GM23338 (cell line): ENCODE results near the gene CLEC7A. TPM values are rescaled to one million over a fixed set of nuclear protein-coding genes. Genes with fewer than 3 reads are reported as not detected.

Experiments used
- ATAC-seq: fragments of 200-7000 bp; cut with Tn5 transposase; 3 replicates; pipeline ENCODE4 v1.9.1; 2020
- DNase-seq: peaks from one replicate; pipeline ENCODE4 v3.0.0-alpha.2; 2015; ENCODE audit warnings: low spot score
- H2AFZ ChIP-seq: fragments of 200-600 bp; sonication (generic); 2 replicates; pipeline ENCODE4 v1.8.0; 2016; ENCODE audit warnings: antibody characterized with exemption, mild to moderate bottlenecking, moderate library complexity
- H3F3A ChIP-seq: fragments of 200-600 bp; sonication (generic); replicated peaks from 2 replicates; pipeline ENCODE4 v1.8.0; 2017; ENCODE audit warnings: antibody characterized with exemption, mixed run types, low read depth
- H3K27ac ChIP-seq: fragments of 200-600 bp; sonication (generic); 2 replicates; pipeline ENCODE4 v1.6.1; 2016; ENCODE audit warnings: low read depth
- H3K27me3 ChIP-seq: fragments of 200-600 bp; sonication (generic); 2 replicates; pipeline ENCODE4 v1.8.0; 2016; ENCODE audit warnings: mild to moderate bottlenecking, mixed run types, moderate library complexity; ENCODE audit not compliant: insufficient read depth
- H3K36me3 ChIP-seq: fragments of 200-600 bp; sonication (generic); 2 replicates; pipeline ENCODE4 v1.8.0; 2016; ENCODE audit warnings: mild to moderate bottlenecking; ENCODE audit not compliant: insufficient read depth
- H3K4me1 ChIP-seq: fragments of 200-600 bp; sonication (generic); 2 replicates; pipeline ENCODE4 v1.8.0; 2016; ENCODE audit warnings: mild to moderate bottlenecking, moderate library complexity; ENCODE audit not compliant: insufficient read depth
- H3K4me2 ChIP-seq: fragments of 200-600 bp; sonication (generic); 2 replicates; pipeline ENCODE4 v1.7.1; 2017; ENCODE audit warnings: mixed run types
- H3K4me3 ChIP-seq: fragments of 200-600 bp; sonication (generic); 2 replicates; pipeline ENCODE4 v1.6.1; 2016; ENCODE audit warnings: mixed run types
- H3K79me2 ChIP-seq: fragments of 200-600 bp; sonication (generic); replicated peaks from 2 replicates; pipeline ENCODE4 v1.8.0; 2017; ENCODE audit warnings: mild to moderate bottlenecking; ENCODE audit not compliant: insufficient read depth
- H3K9me2 ChIP-seq: fragments of 200-600 bp; sonication (generic); 2 replicates; pipeline ENCODE4 v1.8.0; 2017; ENCODE audit not compliant: insufficient read depth
- H4K20me1 ChIP-seq: fragments of 200-600 bp; sonication (generic); replicated peaks from 2 replicates; pipeline ENCODE4 v1.8.0; 2017; ENCODE audit warnings: mild to moderate bottlenecking; ENCODE audit not compliant: insufficient read depth
- H3K27ac Mint-ChIP-seq: 2 replicates; pipeline ENCODE4 v1.8.0; 2020; ENCODE audit warnings: inconsistent platforms, mild to moderate bottlenecking, moderate library complexity, mixed read lengths
- H3K27me3 Mint-ChIP-seq: 3 replicates; pipeline ENCODE4 v1.8.0; 2022; ENCODE audit warnings: low read depth, mild to moderate bottlenecking, moderate library complexity, mixed read lengths, inconsistent platforms; ENCODE audit not compliant: insufficient read depth, poor library complexity
- H3K36me3 Mint-ChIP-seq: 3 replicates; pipeline ENCODE4 v1.8.0; 2021; ENCODE audit warnings: low read depth, mild to moderate bottlenecking, inconsistent platforms, moderate library complexity, mixed read lengths
- H3K4me1 Mint-ChIP-seq: 3 replicates; pipeline ENCODE4 v1.8.0; 2020; ENCODE audit warnings: mild to moderate bottlenecking, inconsistent platforms, mixed read lengths
- H3K4me3 Mint-ChIP-seq: 3 replicates; pipeline ENCODE4 v1.8.0; 2021; ENCODE audit warnings: moderate library complexity, mild to moderate bottlenecking, inconsistent platforms, mixed read lengths
- H3K9me3 Mint-ChIP-seq: 3 replicates; pipeline ENCODE4 v1.8.0; 2020; ENCODE audit warnings: moderate library complexity, mild to moderate bottlenecking, inconsistent platforms, mixed read lengths
- CREB1 ChIP-seq: fragments of 250-450 bp; sonication (Bioruptor Pico); IDR thresholded peaks from 2 replicates; pipeline ENCODE4 v1.5.0; 2020; ENCODE audit warnings: low read depth, mild to moderate bottlenecking, moderate library complexity
- CTCF ChIP-seq, 2 experiments: fragments of 200-600 bp in 1 of 2; sonication (generic) in 1 of 2; conservative IDR thresholded peaks; 2 replicates each; pipeline versions ENCODE4 v1.5.1 to v1.6.1; 2016 to 2017; ENCODE audit warnings: antibody characterized with exemption in 2 of 2, low read depth in 2 of 2, mild to moderate bottlenecking in 2 of 2, moderate library complexity in 1 of 2
- ETS1 ChIP-seq: IDR thresholded peaks from 2 replicates; pipeline ENCODE4 v1.6.1; 2016; ENCODE audit warnings: antibody characterized with exemption
- EZH2 ChIP-seq: fragments of 200-600 bp; sonication (generic); IDR thresholded peaks from one replicate; pipeline ENCODE4 v1.8.0; 2017; ENCODE audit warnings: antibody characterized with exemption, mild to moderate bottlenecking, low read depth; ENCODE audit not compliant: unreplicated experiment
- EZH2phosphoT487 ChIP-seq: fragments of 200-600 bp; sonication (generic); IDR thresholded peaks from one replicate; pipeline ENCODE4 v1.8.1; 2018; ENCODE audit warnings: antibody characterized with exemption; ENCODE audit not compliant: unreplicated experiment
- NANOG ChIP-seq: IDR thresholded peaks from 2 replicates; pipeline ENCODE4 v1.6.1; 2016; ENCODE audit warnings: antibody characterized with exemption, borderline replicate concordance
- POLR2AphosphoS5 ChIP-seq: IDR thresholded peaks from 2 replicates; pipeline ENCODE4 v1.6.1; 2016; ENCODE audit warnings: antibody characterized with exemption, low read depth
- REST ChIP-seq: IDR thresholded peaks from one replicate; pipeline ENCODE4 v1.6.1; 2018; ENCODE audit warnings: antibody characterized with exemption; ENCODE audit not compliant: unreplicated experiment
- ZNF331 ChIP-seq: fragments of 250-450 bp; sonication (Bioruptor Pico); IDR thresholded peaks from 2 replicates; pipeline ENCODE4 v1.5.0; 2020; ENCODE audit warnings: low read depth, mild to moderate bottlenecking, moderate library complexity
- ZNF462 ChIP-seq: fragments of 250-450 bp; sonication (Bioruptor Pico); IDR thresholded peaks from 2 replicates; pipeline ENCODE4 v1.5.0; 2020; ENCODE audit warnings: mild to moderate bottlenecking, moderate library complexity
- polyA plus RNA-seq: library from polyadenylated mRNA; unstranded; fragments of >200 nt; fragmentation: Nextera tagmentation; extraction: Ambion mirVana; gene quantifications from 2 replicates; pipeline ENCODE4 v1.2.1, GENCODE V29; 2016
- total RNA-seq: library from RNA; depleted of rRNA; stranded (reverse); fragments of >200 nt; shearing (Covaris generic); gene quantifications from 2 replicates; pipeline ENCODE4 v1.2.3, GENCODE V29; 2014

The CLEC7A gene
- total and polyA plus RNA-seq, 2 experiments from 2014 or later, result 0.39 TPM; not detected in 1

GRCh38 chr12:10113920-10114319, 16.1 kb downstream of the CLEC7A start (continued):
- TF ChIP-seq ZNF462, result no peak
- no peak for TF ChIP-seq CREB1 (CRISPR knock-in tag)
- TF ChIP-seq ZNF331 (CRISPR knock-in tag), result no peak
- no peak for TF ChIP-seq EZH2
- no peak for TF ChIP-seq NANOG
- TF ChIP-seq CTCF (conservative IDR thresholded peaks at IDR 0.05; ENCODE audit: low read depth in 2 of 2), result no peak

- H3K79me2 ChIP-seq, result no peaks in the 10 kb centered on the region
- Mint-ChIP-seq H3K9me3 (peaks cover 15% of the 10 kb centered on the region), H3K36me3 (no peaks in the 10 kb centered on the region; the same call in 2 of the 3 replicates), H3K4me1 (no peaks in the 10 kb centered on the region), H3K4me3 (no peak overlapping the region), H3K27ac (no peak overlapping the region), H3K27me3 (peaks cover 4% of the 10 kb centered on the region)
- H3F3A ChIP-seq, result no peaks in the 10 kb centered on the region
- no peak overlapping the region for H3K4me3 ChIP-seq
- no peak overlapping the region for H3K4me2 ChIP-seq
- H4K20me1 ChIP-seq, result no peaks in the 10 kb centered on the region
- H3K9me2 ChIP-seq, result no peaks in the 10 kb centered on the region
- no peak overlapping the region for H2AFZ ChIP-seq
- no peak for TF ChIP-seq NANOG
- no peak for TF ChIP-seq POLR2AphosphoS5
- TF ChIP-seq EZH2phosphoT487, result no peak
- TF ChIP-seq CTCF (conservative IDR thresholded peaks at IDR 0.05; ENCODE audit: low read depth in 2 of 2), result no peak
- no peak for TF ChIP-seq REST
- no peak for TF ChIP-seq ETS1
- ATAC-seq, result no peak
- no peaks in the 10 kb centered on the region for H3K36me3 ChIP-seq
- H3K27ac ChIP-seq, result no peak overlapping the region
- H3K4me1 ChIP-seq, result no peaks in the 10 kb centered on the region
- no peaks in the 10 kb centered on the region for H3K27me3 ChIP-seq
- DNase-seq, result no peak
Observed at GRCh38 chr12:10113075-10113474, 16.9 kb downstream of the CLEC7A start.
